Hypothalamus (tissue), 51 donors: ENCODE results near the gene GALNTL6.

Experiments used
- DNase-seq, 51 donors: peaks; one replicate each; lab custom pipeline; 2025; lab: John Stamatoyannopoulos, UW

GALNTL6 gene

GRCh38 chr4:172650758-172651530 lies 837.7 kb downstream of the GALNTL6 start:
- no peak for DNase-seq

DNA sequence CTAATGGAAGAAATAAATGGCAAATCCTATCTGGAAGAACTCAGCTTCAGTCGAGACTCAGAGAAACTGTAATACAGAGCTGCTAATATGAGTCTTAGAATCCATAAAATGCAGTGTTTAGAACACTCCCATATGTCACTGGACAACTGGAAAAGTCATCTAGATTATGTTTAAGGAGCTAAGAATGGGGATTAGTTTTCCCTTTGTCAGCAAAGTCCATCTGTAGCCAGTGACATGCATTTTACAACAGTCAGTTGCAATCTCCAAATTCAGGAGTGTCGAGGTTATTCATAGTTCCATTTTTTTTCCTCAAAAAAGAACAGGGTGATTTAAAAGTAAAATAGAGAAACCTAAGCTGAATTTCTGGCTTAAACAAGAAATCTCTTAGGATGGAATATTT lies 838.8 kb downstream of the GALNTL6 start:
- DNase-seq = no peak

DNA sequence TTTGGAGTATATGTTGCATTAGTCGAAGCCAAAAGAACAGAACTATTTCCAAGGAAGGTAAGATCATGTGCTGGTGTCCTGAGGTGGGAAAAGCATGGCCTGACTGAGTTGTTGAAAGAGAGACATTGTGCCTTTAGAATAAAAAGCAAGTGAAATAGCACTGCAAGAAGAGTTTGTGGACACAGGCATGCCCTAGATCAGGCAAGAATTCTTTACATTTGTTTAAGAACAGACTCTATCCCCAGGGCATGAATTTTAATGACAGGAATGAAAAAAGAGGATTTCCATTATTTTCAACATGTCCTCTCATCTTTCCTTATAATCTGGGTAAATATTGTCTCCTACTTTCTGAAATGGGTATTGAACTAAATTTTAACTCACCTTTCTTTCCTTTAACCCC lies 839.2 kb downstream of the GALNTL6 start:
- no peak for DNase-seq

DNA sequence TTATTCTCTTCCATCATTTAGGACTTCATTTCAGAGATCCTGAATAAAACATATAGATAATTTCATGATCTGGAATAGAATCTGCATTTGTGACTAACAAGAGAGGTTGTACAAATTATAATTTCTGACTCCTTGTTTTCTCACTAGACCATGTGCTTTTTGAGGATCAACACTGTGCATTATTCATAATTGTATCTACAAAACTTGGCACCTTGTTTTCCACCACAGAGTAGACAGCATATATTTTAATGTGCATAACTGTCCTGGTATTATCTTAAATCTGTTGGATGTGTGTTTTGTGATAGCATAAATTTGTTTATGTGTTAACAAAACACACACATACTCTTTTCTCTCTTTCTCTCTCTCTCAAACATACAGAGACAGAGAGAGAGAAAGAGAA lies 840.5 kb downstream of the GALNTL6 start:
- no peak for DNase-seq

DNA sequence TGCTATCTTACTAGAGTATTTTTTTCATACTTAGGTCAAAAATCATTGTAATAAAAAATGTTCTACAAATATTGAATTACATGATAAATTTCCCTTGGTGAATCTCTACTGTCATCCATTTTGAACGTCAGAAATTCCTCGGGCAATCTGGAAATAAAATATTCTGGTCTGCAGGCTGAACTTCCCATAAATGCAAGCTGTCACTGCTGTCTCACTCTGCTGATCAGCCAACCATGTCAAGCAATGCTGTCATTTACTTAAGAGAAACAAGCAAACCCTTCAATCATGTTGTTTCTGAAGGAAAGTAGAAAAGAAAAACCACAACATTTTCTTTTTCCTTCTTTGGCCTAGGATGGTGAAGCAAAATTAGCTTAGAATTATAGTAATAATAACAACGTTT lies 841.3 kb downstream of the GALNTL6 start:
- DNase-seq = no peak

GRCh38 chr4:172656055-172656454 lies 842.9 kb downstream of the GALNTL6 start:
- no peak for DNase-seq

DNA sequence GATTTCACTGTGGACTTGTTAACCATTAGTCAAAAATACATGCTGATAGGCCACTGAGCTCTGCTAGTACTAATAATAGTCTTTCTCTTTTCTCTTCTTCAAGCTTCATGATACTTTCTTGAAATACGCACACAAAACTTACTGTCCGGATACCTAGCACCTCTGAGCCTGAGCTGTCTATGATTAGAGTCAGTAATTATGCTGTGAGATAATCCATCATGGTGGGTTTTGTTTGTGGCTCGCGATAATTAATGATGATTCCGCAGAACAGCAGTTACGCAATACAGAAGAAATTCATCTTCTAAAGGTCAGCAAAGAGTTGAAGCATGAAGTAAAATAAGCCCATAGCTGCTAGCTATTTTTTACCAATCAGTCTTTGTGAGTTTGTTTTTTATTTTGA lies 843.9 kb downstream of the GALNTL6 start:
- DNase-seq = no peak

- no peak for DNase-seq
These were observed 847.0 kb downstream of the GALNTL6 start for GRCh38 chr4:172660251-172660650.

DNA sequence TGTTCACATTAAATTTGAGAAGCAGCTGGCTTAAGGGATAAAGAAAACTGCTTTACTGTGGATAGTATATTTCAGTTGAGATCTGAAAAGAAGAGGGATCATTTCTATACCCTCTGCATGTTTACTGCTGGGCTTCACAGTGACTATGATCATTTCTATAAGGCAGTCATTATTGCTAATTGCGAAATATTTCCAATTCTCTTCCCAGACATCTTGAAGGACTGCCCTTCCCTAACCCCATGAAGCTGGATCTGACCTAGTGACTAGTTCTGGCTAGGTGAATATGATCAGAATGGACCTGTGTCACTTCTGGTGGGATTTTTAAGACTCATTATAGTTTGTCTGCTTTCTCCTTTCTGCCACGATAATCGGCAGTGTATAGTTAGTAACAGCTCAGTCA lies 848.9 kb downstream of the GALNTL6 start:
- DNase-seq = no peak

GRCh38 chr4:172666711-172667368 lies 853.6 kb downstream of the GALNTL6 start:
- DNase-seq = no peak

GRCh38 chr4:172674811-172675210 lies 861.6 kb downstream of the GALNTL6 start:
- DNase-seq = no peak

DNA sequence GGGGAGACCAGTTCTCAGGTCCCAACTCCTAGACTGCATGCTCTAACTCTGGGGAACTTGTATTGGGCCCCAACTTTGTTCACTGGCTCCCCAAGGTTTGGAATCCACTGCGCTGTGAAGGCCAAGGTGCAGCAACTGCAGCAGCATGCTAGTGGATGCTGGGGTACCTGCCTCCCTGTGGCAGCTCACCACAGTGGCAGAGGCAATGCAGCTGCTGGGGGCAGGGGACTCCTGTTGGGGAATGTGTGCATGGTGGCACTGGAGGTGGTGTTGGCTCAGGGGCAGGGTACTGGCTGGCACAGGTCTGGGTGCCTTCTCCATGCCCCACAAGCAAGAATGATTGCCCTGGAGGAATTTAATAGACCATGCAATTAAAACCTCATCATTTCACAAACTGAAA lies 862.0 kb downstream of the GALNTL6 start:
- DNase-seq = no peak

DNA sequence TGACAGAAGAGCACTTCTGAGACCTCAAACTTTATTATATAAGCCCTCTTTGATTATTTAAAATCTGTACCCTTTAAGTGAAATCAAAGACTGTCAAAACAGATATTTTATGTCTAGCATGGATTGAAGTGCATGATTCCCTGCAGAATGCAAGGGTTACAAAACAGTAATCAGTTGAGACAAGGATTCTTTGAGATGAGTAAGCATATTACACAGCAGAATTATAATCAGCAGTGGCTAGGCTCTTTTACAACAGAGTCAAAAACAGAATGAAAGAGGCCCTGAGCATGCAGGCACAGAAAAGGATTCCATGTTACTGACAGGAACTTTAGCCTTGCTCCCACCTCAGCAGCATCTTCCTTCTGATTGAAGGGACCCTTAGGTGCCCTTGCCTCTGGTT lies 867.5 kb downstream of the GALNTL6 start:
- peak in 1 of 51 donors; percentile 14 for DNase-seq

DNA sequence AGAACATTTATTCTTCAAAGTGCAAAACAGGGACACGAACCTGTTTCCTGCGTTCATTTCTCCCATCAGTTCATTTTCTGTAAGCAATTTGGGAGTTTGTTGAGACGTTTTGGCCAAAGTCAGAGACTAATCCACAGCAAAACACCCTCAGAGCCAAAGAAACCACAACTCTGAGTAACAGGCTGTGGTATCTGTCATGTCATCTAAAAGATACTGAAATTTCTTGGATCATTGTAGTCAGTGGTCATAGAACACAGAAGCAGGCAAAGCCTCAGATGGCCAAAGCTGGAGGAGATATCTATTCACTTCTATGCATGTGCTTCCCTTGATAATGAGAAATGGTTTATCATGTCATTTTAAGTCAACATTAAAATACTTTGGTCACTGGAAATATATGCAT lies 869.8 kb downstream of the GALNTL6 start:
- DNase-seq = no peak

DNA sequence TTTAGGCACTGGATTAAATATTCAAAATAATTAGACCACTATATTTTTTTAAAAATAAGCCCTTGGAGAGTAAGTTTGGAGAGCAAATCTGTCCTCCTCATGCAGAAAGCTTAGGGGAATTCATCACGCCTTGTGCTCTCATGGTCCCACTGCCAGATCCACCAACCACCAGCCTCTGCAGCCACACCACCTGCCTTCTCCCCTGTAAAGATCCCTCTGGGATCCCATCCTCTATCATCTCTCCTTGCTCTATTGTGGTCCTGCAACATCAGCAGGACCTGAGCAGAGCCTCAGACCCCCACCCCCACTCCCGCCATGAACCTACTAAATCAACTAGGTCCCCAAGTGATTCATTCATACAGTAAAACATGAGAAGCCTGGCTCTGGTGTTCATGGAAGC lies 872.8 kb downstream of the GALNTL6 start:
- no peak for DNase-seq

DNA sequence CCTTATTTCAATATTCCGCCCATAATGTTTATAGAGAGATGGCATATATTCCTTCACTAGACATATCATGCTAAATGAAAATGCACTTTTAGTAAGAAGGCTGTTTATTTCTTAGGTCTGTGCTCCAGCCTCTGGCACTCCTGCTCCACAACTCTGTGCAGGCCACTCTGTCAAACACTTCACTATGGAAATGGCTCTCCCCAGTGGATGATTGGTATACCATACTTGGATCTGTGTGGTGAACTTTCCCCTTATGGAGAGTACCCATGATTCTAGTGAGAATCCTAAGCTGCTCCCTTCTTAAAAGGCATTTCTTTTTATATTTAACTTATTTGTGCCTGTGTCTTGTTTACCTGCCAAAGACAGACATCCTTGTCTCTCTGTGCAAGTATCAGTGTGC lies 875.3 kb downstream of the GALNTL6 start:
- DNase-seq = no peak

DNA sequence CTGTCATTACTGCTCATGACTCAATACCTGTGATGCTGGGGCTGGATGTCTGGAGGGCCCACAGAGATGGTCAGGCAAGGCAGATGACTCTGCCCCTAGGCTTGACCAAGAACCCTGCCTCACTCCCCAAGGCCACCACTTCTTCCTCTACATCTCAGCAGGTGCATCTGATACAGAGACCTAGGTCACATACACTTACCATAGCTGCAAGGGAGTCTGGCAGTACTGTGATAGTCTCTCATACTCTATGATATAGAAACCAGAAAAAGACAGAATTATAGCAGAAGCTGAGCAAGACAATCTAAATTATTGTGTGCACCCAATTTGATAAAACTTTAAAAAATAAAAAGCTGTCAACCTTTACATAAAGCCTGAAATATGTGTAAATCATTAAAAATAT lies 878.3 kb downstream of the GALNTL6 start:
- DNase-seq = no peak

DNA sequence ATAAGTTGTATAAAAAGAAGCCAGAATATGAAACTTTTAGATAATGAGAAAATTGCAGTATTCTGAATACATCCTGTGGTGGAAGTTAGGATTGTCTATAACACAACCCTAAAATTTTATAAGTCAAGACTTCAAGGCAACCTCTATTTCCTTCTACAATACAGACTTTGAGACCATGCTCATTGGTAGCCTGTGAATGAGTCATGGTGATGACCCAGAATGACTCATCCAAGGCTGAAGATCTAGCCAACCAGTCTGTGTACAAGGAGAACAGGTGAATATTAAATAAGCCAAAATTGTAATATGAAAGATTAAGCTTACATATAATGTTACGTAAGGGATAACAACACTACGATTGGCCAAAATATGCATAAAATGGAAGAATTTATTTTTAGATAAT lies 879.5 kb downstream of the GALNTL6 start:
- DNase-seq = no peak

- DNase-seq = no peak
These were observed 885.1 kb downstream of the GALNTL6 start for GRCh38 chr4:172698256-172698655.

DNA sequence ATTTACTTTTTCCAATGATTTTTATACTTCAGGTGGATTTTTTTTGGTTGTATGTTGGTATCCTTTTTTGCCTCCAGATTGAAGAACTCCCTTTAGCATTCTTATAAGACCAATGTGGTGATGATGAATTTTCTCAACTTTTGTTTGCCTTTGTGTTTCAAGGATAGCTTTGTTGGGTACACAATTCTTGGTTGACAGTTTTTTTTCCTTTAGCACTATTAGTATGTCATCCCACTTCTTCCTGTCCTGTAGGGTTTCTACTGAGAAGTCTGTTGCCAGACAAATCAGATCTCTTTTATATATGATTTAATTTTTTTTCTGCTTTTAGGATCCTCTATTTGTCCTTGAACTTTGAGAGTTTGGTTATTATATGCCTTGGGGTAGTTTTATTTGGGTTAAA lies 892.4 kb downstream of the GALNTL6 start:
- DNase-seq = no peak

GRCh38 chr4:172706000-172706399 lies 892.8 kb downstream of the GALNTL6 start:
- DNase-seq = no peak

- no peak for DNase-seq
These were observed 894.4 kb downstream of the GALNTL6 start for GRCh38 chr4:172707622-172708021.

DNA sequence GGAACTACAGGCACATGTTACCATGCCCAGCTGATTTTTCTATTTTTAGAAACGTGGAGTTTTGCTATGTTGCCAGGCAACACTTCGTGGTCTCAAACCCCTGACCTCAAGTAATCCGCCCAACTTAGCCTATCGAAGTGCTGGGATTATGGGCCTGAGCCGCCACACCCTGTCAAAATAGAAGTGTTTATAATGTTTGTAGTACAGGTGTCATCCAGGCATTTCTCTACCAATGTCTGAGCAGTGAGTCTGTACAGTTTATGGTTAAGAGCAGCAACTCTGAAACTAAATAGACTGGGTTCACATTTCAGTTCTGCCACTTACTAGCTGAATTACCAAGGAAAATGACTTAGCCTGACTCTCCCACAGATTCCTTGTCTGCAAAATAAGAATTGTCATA lies 895.0 kb downstream of the GALNTL6 start:
- DNase-seq = no peak
